IPS-NIHi11 (cell line): ENCODE results near the gene ZNF740.
A peak's percentile ranks its signal among the peaks of the same experiment; 100 is the strongest.
"Not testable (repeated sequence)": the region's sequence is repeated elsewhere in the genome, so short reads cannot be mapped to it uniquely, and the experiment has no call there.

Experiments used
- DNase-seq: peaks from one replicate; pipeline ENCODE4 v3.0.0; 2012; ENCODE audit warnings: mixed read lengths, low spot score

ZNF740 gene

GRCh38 chr12:53195516-53196420 is 15.2 kb downstream of the ZNF740 start:
- no peak for DNase-seq

GRCh38 chr12:53196486-53196885 is 16.0 kb downstream of the ZNF740 start:
- no peak for DNase-seq

- DNase-seq: no peak
Measured at GRCh38 chr12:53197011-53197640, 16.6 kb downstream of the ZNF740 start.

- no peak for DNase-seq
Measured at GRCh38 chr12:53198486-53199110, 18.1 kb downstream of the ZNF740 start.

- DNase-seq: no peak
Measured at GRCh38 chr12:53199700-53200099, 19.2 kb downstream of the ZNF740 start.

- no peak for DNase-seq
Measured at GRCh38 chr12:53200107-53200457, 19.6 kb downstream of the ZNF740 start.

GRCh38 chr12:53200458-53201176 is 20.1 kb downstream of the ZNF740 start:
- no peak for DNase-seq

- no peak for DNase-seq
Measured at GRCh38 chr12:53201177-53201541, 20.6 kb downstream of the ZNF740 start.

- DNase-seq: no peak
Measured at GRCh38 chr12:53201639-53202038, 21.1 kb downstream of the ZNF740 start.

- not testable (repeated sequence) for DNase-seq
Measured at GRCh38 chr12:53202316-53202715, 21.8 kb downstream of the ZNF740 start.

GRCh38 chr12:53204351-53204750 is 23.8 kb downstream of the ZNF740 start:
- DNase-seq: no peak

- DNase-seq: no peak
Measured at GRCh38 chr12:53205747-53206419, 25.4 kb downstream of the ZNF740 start.

- DNase-seq: no peak
Measured at GRCh38 chr12:53207042-53207441, 26.5 kb downstream of the ZNF740 start, which contains the start of gene ITGB7. ITGB7 (minus strand) TSS chr12:53207251; CDS start chr12:53200443, 6,808 bp downstream.

- no peak for DNase-seq
Measured at GRCh38 chr12:53208435-53208834, 27.9 kb downstream of the ZNF740 start.

GRCh38 chr12:53208877-53209463 is 28.4 kb downstream of the ZNF740 start:
- DNase-seq: no peak

GRCh38 chr12:53210843-53211242 is 30.3 kb downstream of the ZNF740 start:
- DNase-seq: no peak

GRCh38 chr12:53211476-53212381 is 31.2 kb downstream of the ZNF740 start:
- peak; percentile 68 for DNase-seq

- DNase-seq: no peak
Measured at GRCh38 chr12:53212931-53213330, 32.4 kb downstream of the ZNF740 start.

- DNase-seq: peak; percentile 93
Measured at GRCh38 chr12:53213348-53213747, 32.8 kb downstream of the ZNF740 start.

GRCh38 chr12:53214221-53214620 is 33.7 kb downstream of the ZNF740 start:
- DNase-seq: no peak
